NB4 (cell line): ENCODE results near the gene SLC9A8.

Experiments
- DNase-seq: peaks from one replicate; pipeline ENCODE4 v3.0.0; 2010; ENCODE audit warnings: low read depth
- H3K4me3 ChIP-seq: one replicate; pipeline ENCODE4 v1.5.1; 2011; ENCODE audit warnings: mild to moderate bottlenecking, low read depth, low read length, moderate library complexity
- MYC ChIP-seq: IDR thresholded peaks from 2 replicates; pipeline ENCODE4 v1.6.1; 2011; ENCODE audit warnings: low read depth, low read length
- POLR2A ChIP-seq: IDR thresholded peaks from 2 replicates; pipeline ENCODE4 v1.6.1; 2011; ENCODE audit warnings: mild to moderate bottlenecking; ENCODE audit not compliant: insufficient read length; ENCODE audit errors: extremely low read depth
- TF ChIP-seq, protein P1 (sequence below): IDR thresholded peaks from one replicate; pipeline ENCODE4 v1.5.1; 2012; ENCODE audit warnings: low read depth, low read length
- TF ChIP-seq, protein P2 (sequence below): IDR thresholded peaks from 2 replicates; pipeline ENCODE4 v1.6.1; 2011; ENCODE audit warnings: low read depth, low read length

Gene SLC9A8

DNA sequence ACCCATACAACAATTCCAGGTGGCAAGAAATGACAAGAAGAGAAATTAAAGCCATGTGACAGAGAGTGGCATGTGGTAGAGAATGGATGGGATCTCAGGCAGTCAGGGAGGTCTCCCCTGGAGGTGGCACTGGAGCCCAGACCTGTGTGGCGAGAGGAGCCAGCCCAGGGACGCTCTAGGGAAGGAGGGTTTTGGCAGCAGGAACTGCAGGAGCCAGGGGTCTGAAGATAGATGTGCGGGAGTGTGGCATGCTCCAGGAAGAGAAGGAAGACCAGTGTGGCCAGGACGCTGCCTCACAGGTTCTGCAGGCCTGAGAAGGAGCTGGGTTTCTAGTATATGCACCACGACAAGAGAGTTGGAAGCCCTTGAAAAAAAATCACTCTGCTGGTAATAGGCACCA, 57.6 kb downstream of the SLC9A8 start:
- no peak overlapping the region for H3K4me3 ChIP-seq
- DNase-seq = no peak
- TF ChIP-seq MYC (no peak), POLR2A (no peak)
- TF ChIP-seq, protein P1, sequence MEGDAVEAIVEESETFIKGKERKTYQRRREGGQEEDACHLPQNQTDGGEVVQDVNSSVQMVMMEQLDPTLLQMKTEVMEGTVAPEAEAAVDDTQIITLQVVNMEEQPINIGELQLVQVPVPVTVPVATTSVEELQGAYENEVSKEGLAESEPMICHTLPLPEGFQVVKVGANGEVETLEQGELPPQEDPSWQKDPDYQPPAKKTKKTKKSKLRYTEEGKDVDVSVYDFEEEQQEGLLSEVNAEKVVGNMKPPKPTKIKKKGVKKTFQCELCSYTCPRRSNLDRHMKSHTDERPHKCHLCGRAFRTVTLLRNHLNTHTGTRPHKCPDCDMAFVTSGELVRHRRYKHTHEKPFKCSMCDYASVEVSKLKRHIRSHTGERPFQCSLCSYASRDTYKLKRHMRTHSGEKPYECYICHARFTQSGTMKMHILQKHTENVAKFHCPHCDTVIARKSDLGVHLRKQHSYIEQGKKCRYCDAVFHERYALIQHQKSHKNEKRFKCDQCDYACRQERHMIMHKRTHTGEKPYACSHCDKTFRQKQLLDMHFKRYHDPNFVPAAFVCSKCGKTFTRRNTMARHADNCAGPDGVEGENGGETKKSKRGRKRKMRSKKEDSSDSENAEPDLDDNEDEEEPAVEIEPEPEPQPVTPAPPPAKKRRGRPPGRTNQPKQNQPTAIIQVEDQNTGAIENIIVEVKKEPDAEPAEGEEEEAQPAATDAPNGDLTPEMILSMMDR = no peak
- TF ChIP-seq, protein P2, sequence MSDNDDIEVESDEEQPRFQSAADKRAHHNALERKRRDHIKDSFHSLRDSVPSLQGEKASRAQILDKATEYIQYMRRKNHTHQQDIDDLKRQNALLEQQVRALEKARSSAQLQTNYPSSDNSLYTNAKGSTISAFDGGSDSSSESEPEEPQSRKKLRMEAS = no peak

DNA sequence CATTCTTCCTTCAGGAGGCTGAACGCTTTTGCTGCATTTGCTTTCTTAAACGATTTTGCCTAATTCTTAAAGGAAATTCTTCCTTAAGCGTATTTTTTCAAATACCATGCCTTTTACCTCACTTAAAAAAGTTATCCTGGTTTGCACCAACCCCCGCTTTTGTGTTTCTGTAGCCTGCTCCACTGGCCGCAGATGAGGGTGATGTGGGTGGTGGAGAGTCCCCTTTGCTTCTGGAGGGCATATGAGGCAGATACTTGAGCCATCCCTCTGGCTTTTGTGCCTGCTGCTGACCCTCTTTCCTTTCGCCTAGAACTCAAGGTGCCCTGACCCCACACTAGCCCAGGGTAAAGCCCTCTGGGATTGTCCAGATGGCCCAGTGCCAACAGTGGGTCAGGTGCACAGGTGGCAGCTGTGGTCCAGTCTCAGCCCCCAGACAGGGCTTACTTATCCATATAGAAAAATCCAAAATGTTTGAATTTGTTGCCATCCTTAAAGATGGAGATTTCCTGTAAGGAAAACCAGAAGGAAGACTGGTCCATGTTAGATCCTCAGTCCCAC, 58.8 kb downstream of the SLC9A8 start:
- TF ChIP-seq, protein P1 = no peak
- no peak for TF ChIP-seq MYC
- TF ChIP-seq POLR2A = no peak
- TF ChIP-seq, protein P2 = no peak
- no peak for DNase-seq
- no peak overlapping the region for H3K4me3 ChIP-seq

DNA sequence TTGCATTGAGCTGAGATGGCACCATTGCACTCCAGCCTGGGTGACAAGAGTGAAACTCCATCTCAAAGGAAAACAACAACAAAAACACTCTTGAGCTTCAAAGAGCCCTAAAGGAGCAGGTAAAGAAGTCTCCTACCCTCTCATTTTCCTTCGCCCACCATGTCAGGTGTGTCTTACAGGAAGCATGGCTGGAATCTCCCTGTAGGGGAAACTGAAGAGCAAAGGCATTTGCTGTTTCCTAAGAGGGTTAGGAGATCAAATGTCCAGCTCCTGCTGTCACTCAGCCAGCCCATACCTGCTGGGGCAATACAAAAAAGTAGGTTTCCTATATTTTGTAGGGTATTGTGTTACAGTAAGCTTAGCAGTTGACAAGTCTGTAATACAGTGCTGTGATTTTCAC, 59.4 kb downstream of the SLC9A8 start:
- TF ChIP-seq MYC (no peak), POLR2A (no peak)
- TF ChIP-seq, protein P1 = no peak
- H3K4me3 ChIP-seq = no peak overlapping the region
- no peak for DNase-seq

DNA sequence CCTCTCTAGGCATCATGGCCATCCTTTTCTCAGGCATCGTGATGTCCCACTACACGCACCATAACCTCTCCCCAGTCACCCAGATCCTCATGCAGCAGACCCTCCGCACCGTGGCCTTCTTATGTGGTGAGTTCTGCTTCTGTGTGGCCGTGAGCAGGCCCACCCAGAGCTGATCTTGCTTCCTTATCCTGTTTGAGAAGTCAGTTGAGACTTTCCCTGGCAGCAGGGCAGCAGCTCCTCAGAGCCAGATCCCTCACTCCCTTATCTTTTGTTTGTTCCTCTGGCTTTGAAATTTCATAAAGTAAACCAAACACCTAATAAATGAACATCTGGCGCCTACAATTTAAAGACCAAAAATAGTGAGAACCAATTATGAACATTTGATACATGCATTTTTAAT, 62.1 kb downstream of the SLC9A8 start:
- TF ChIP-seq POLR2A (no peak), MYC (no peak)
- TF ChIP-seq, protein P1 = no peak
- TF ChIP-seq, protein P2 = no peak
- H3K4me3 ChIP-seq = no peak overlapping the region
- no peak for DNase-seq

DNA sequence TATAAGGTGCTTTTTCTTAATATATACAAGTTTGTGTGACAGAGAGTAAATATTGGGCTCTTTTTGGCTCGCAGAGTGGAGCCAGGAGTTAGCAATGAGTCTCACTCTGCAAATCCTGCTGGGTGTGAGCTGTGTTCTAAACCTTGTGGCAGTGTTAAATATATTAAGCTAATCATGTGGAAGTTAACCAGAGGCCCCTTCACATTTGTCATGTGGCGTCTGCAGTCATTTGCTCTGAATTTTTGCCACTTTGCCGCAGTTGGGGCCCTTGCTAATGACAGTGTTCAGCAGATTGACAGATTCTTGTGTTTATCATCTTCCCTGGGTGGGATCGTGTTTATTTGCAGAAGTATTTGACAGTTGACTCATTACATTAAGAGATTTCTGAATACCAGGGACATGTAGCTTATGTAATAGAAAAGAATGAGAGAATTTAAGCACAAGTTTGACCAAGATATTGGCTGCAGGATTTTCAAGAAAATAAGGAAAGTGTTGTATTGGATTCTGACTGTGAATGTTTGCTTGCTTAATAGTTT, 64.8 kb downstream of the SLC9A8 start:
- no peak overlapping the region for H3K4me3 ChIP-seq
- no peak for DNase-seq
- TF ChIP-seq POLR2A (no peak), MYC (no peak)
- TF ChIP-seq, protein P2 = no peak
- TF ChIP-seq, protein P1 = no peak
